ENCODE data around the gene GRID2. TPM values are rescaled to one million over a fixed set of nuclear protein-coding genes. Genes with fewer than 3 reads are reported as not detected.

Gene GRID2
- under 1 TPM in 3 of 9 donors, not detected in 6; 0.29 to 0.38 (median 0.33) TPM for total RNA-seq
- polyA plus RNA-seq: not detected
- long read RNA-seq, donor 1: 0 reads
- long read RNA-seq, donor 2: 0 reads
- long read RNA-seq, donor 3, partial matches to known transcripts: 0 of 1 reads
- long read RNA-seq, donor 3, other reads (novel, unspliced or antisense): 1 of 1 reads

- no peak within 1 kb of the TSS for H3K27ac ChIP-seq
- H3K4me1 ChIP-seq: peaks cover 0 to 29% (median 3%) of the 10 kb centered on the region in 12 donors
- peak in 2 of 5 donors; percentile 24 to 47 for DNase-seq
- ATAC-seq: peak in 2 of 4 donors; percentile 24 to 42
- TF ChIP-seq CTCF (IDR thresholded peaks at IDR 0.05) (peak in 1 of 12 donors; percentile 13), POLR2A (IDR thresholded peaks at IDR 0.05) (no peak)
- WGBS, 4 donors: 0 to 1% (median 1%) methylated on average over 8 to 29 of the region's 29 CpGs
- H3K27me3 ChIP-seq: peaks cover 2 to 82% (median 39%) of the 10 kb centered on the region in 9 donors
- H3K36me3 ChIP-seq: no peaks in the 10 kb centered on the region
- H3K9me3 ChIP-seq: no peaks in the 10 kb centered on the region
- intact Hi-C loops (cut with DNase I): loop anchor here in 1 of 10 donors (10.0 kb wide), 1 partner anchor 81 kb away; no protein-coding TSS in a partner anchor
- peak within 1 kb of the TSS; percentile 12 to 55 (median 43) for H3K4me3 ChIP-seq
Observed at GRCh38 chr4:92303621-92304027, at the start of gene GRID2. TSS of gene GRID2 (plus strand) at chr4:92303966.

GRCh38 chr4:92253986-92254671, 49.6 kb upstream of the GRID2 start:
- Histone ChIP-seq H3K4me1 (no peaks in the 10 kb centered on the region), H3K27me3 (no peaks in the 10 kb centered on the region), H3K9me3 (peaks cover 0 to 40% (median 11%) of the 10 kb centered on the region in 12 donors), H3K4me3 (no peak overlapping the region), H3K36me3 (no peaks in the 10 kb centered on the region), H3K27ac (no peak overlapping the region)
- 82 to 91% (median 85%) methylated on average over 3 to 4 of the region's 4 CpGs for WGBS, 4 donors
- TF ChIP-seq CTCF (IDR thresholded peaks at IDR 0.05) (no peak), POLR2A (IDR thresholded peaks at IDR 0.05) (no peak)
- intact Hi-C loops (cut with DNase I): no loop called here
- DNase-seq (peak in 1 of 5 donors; percentile 18), ATAC-seq (no peak)

GRCh38 chr4:92254767-92255442, 48.9 kb upstream of the GRID2 start:
- Histone ChIP-seq H3K4me3 (no peak overlapping the region), H3K36me3 (no peaks in the 10 kb centered on the region), H3K27ac (no peak overlapping the region), H3K27me3 (no peaks in the 10 kb centered on the region), H3K4me1 (no peaks in the 10 kb centered on the region), H3K9me3 (peaks cover 0 to 40% (median 11%) of the 10 kb centered on the region in 12 donors)
- 88 to 92% (median 92%) methylated on average over 7 to 8 of the region's 8 CpGs for WGBS, 4 donors
- intact Hi-C loops (cut with DNase I): no loop called here
- ATAC-seq (no peak), DNase-seq (peak in 1 of 5 donors; percentile 37)
- TF ChIP-seq POLR2A (IDR thresholded peaks at IDR 0.05) (no peak), CTCF (IDR thresholded peaks at IDR 0.05) (no peak)

- TF ChIP-seq CTCF (IDR thresholded peaks at IDR 0.05): no peak
- no peak for TF ChIP-seq POLR2A (IDR thresholded peaks at IDR 0.05)
- Histone ChIP-seq H3K27me3 (no peaks in the 10 kb centered on the region), H3K9me3 (peaks cover 0 to 38% (median 11%) of the 10 kb centered on the region in 12 donors), H3K27ac (no peak overlapping the region), H3K4me3 (no peak overlapping the region), H3K4me1 (no peaks in the 10 kb centered on the region), H3K36me3 (no peaks in the 10 kb centered on the region)
- DNase-seq (no peak), ATAC-seq (no peak)
- 94 to 100% (median 99%) methylated on average over 1 of the region's 1 CpG for WGBS, 4 donors
- intact Hi-C loops (cut with DNase I): no loop called here
Observed at GRCh38 chr4:92255920-92256244, 47.9 kb upstream of the GRID2 start.
